Keratinocyte (primary cell): ENCODE measurements around the gene ANKRD27. TPM values are rescaled to one million over a fixed set of nuclear protein-coding genes. Genes with fewer than 3 reads are reported as not detected.
"Not testable (repeated sequence)": the region's sequence is repeated elsewhere in the genome, so short reads cannot be mapped to it uniquely, and the experiment has no call there.

Experiments
- DNase-seq: peaks from one replicate; pipeline ENCODE4 v3.0.0-alpha.2; 2011; ENCODE audit warnings: low read depth, missing footprints, low spot score
- FAIRE-seq: peaks from 2 replicates; lab custom pipeline; 2011; peaks lifted over from hg19 to GRCh38; lab: Jason Lieb, UNC
- H2AFZ ChIP-seq: 2 replicates; pipeline ENCODE4 v1.6.0; 2012; ENCODE audit warnings: low read length, control low read depth, inconsistent platforms; ENCODE audit not compliant: control insufficient read depth
- H3K27ac ChIP-seq: 2 replicates; pipeline ENCODE4 v1.5.1; 2011; ENCODE audit warnings: low read length; ENCODE audit not compliant: control insufficient read depth, insufficient read depth
- H3K27me3 ChIP-seq: 3 replicates; pipeline ENCODE4 v1.6.0; 2011; ENCODE audit warnings: low read length; ENCODE audit not compliant: control insufficient read depth, insufficient read depth; ENCODE audit errors: extremely low read depth
- H3K36me3 ChIP-seq, 2 experiments: 2 replicates in 1 of 2; 3 replicates in 1 of 2; pipeline ENCODE4 v1.5.1; 2011; ENCODE audit warnings: low read length in 2 of 2, mild to moderate bottlenecking in 1 of 2; ENCODE audit not compliant: control insufficient read depth in 2 of 2, insufficient read depth in 2 of 2; ENCODE audit errors: extremely low read depth in 1 of 2
- H3K4me1 ChIP-seq: 3 replicates; pipeline ENCODE4 v1.5.1; 2011; ENCODE audit warnings: low read length; ENCODE audit not compliant: control insufficient read depth, insufficient read depth; ENCODE audit errors: extremely low read depth
- H3K4me2 ChIP-seq: 3 replicates; pipeline ENCODE4 v1.6.0; 2011; ENCODE audit warnings: low read depth, low read length; ENCODE audit not compliant: control insufficient read depth, insufficient read depth; ENCODE audit errors: extremely low read depth
- H3K4me3 ChIP-seq, 3 experiments: fragments of 200-600 bp in 1 of 3; sonication (generic) in 1 of 3; 2 replicates in 2 of 3; 3 replicates in 1 of 3; pipeline ENCODE4 v1.5.1; 2011 to 2016; ENCODE audit warnings: low read length in 3 of 3, mild to moderate bottlenecking in 3 of 3, control low read depth in 2 of 3, inconsistent platforms in 1 of 3, low read depth in 1 of 3, mixed read lengths in 1 of 3, mixed run types in 1 of 3, moderate library complexity in 1 of 3; ENCODE audit not compliant: control insufficient read depth in 2 of 3, insufficient read depth in 2 of 3; ENCODE audit errors: extremely low read depth in 1 of 3
- H3K79me2 ChIP-seq: 2 replicates; pipeline ENCODE4 v1.6.0; 2012; ENCODE audit warnings: low read length; ENCODE audit not compliant: control insufficient read depth, insufficient read depth
- H3K9ac ChIP-seq: 3 replicates; pipeline ENCODE4 v1.6.0; 2011; ENCODE audit warnings: low read length; ENCODE audit not compliant: control insufficient read depth, insufficient read depth; ENCODE audit errors: extremely low read depth
- H3K9me1 ChIP-seq: 3 replicates; pipeline ENCODE4 v1.6.0; 2011; ENCODE audit warnings: low read length; ENCODE audit not compliant: control insufficient read depth, insufficient read depth; ENCODE audit errors: extremely low read depth
- H3K9me3 ChIP-seq: 2 replicates; pipeline ENCODE4 v1.5.1; 2012; ENCODE audit warnings: low read depth, low read length; ENCODE audit not compliant: control insufficient read depth
- H4K20me1 ChIP-seq: 3 replicates; pipeline ENCODE4 v1.6.0; 2011; ENCODE audit warnings: low read length; ENCODE audit not compliant: control insufficient read depth, insufficient read depth; ENCODE audit errors: extremely low read depth
- EZH2 ChIP-seq: IDR thresholded peaks from one replicate; pipeline ENCODE4 v1.6.1; 2012; ENCODE audit warnings: inconsistent platforms, mild to moderate bottlenecking, low read length, moderate library complexity
- dilution Hi-C: fragments of 300-500 bp; cut with MboI; formaldehyde crosslinking; loops from one replicate; pipeline ENCODE4 v1.7.0; 2020; ENCODE audit warnings: low sequenced_read_pairs; ENCODE audit not compliant: extremely low pct_ligation_motif_present
- polyA plus RNA-seq, 5 experiments: library from polyadenylated mRNA; depleted of rRNA in 3 of 5; stranded (reverse) in 3 of 5; stranded (forward) in 1 of 5; unstranded in 1 of 5; fragments of >200 nt; gene quantifications; 1 replicate in 1 of 5; 2 replicates in 3 of 5; 3 replicates in 1 of 5; pipeline versions ENCODE4 v1.2.1 to v1.2.3, GENCODE V29; 2011 to 2012; ENCODE audit warnings: missing spikeins in 2 of 5, low read depth in 1 of 5, low replicate concordance in 1 of 5
- TF ChIP-seq, protein P1 (sequence below), 3 experiments: IDR thresholded peaks in 1 of 3; conservative IDR thresholded peaks in 1 of 3; optimal IDR thresholded peaks in 1 of 3; 2 replicates in 2 of 3; 3 replicates in 1 of 3; pipeline versions ENCODE3 to v1.5.1; 2011; ENCODE audit warnings: low read length in 3 of 3, mild to moderate bottlenecking in 3 of 3, moderate library complexity in 2 of 3, control low read depth in 1 of 3, inconsistent platforms in 1 of 3; ENCODE audit not compliant: insufficient read depth in 2 of 3; ENCODE audit errors: extremely low read depth in 1 of 3

ANKRD27 gene
- polyA plus RNA-seq, 1 donor (not counting 4 experiments of a cell fraction or from before 2014, with no cell fraction given) = 34.5 TPM

DNA sequence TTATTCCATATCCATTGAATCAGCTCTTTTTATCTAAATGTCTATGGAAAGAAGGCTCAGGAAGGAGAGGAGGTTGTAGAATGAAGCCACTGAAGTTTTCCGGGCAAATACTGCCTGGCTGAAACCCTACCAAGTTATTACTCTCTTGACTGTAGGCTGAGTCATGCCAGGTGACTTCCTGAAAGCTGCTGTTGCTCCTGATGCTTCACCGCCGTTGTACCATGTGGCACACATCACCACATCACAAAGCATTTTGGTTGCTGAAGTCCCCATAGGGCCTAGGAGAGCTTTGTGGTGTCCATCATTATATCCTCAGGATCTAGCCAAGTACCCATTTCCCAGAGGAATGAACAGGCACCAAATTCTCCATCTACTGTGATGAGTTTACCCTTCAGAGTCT lies 33.5 kb upstream of the ANKRD27 start:
- H3K27ac ChIP-seq = no peak overlapping the region
- no peak overlapping the region for H3K4me3 ChIP-seq
- H3K9me1 ChIP-seq = peaks cover 3% of the 10 kb centered on the region
- H3K79me2 ChIP-seq = peaks cover 43% of the 10 kb centered on the region
- H3K4me2 ChIP-seq = no peak overlapping the region
- no peaks in the 10 kb centered on the region for H3K4me1 ChIP-seq
- no peaks in the 10 kb centered on the region for H4K20me1 ChIP-seq
- H3K9ac ChIP-seq = no peak overlapping the region
- H3K9me3 ChIP-seq = peaks cover 2% of the 10 kb centered on the region
- FAIRE-seq (no peak), DNase-seq (no peak)
- H2AFZ ChIP-seq = no peak overlapping the region
- no peaks in the 10 kb centered on the region for H3K27me3 ChIP-seq
- no peak for TF ChIP-seq EZH2
- TF ChIP-seq, protein P1, sequence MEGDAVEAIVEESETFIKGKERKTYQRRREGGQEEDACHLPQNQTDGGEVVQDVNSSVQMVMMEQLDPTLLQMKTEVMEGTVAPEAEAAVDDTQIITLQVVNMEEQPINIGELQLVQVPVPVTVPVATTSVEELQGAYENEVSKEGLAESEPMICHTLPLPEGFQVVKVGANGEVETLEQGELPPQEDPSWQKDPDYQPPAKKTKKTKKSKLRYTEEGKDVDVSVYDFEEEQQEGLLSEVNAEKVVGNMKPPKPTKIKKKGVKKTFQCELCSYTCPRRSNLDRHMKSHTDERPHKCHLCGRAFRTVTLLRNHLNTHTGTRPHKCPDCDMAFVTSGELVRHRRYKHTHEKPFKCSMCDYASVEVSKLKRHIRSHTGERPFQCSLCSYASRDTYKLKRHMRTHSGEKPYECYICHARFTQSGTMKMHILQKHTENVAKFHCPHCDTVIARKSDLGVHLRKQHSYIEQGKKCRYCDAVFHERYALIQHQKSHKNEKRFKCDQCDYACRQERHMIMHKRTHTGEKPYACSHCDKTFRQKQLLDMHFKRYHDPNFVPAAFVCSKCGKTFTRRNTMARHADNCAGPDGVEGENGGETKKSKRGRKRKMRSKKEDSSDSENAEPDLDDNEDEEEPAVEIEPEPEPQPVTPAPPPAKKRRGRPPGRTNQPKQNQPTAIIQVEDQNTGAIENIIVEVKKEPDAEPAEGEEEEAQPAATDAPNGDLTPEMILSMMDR (optimal IDR thresholded peaks at IDR 0.05 in 1 of 3, IDR thresholded peaks at IDR 0.05 in 1 of 3, conservative IDR thresholded peaks at IDR 0.05 in 1 of 3; ENCODE audit: extremely low read depth in 1 of 3, insufficient read depth in 2 of 3, low read length in 3 of 3) = no peak
- dilution Hi-C loops = no loop called here
- peaks cover 3 to 11% of the 10 kb centered on the region in 2 experiments for H3K36me3 ChIP-seq

DNA sequence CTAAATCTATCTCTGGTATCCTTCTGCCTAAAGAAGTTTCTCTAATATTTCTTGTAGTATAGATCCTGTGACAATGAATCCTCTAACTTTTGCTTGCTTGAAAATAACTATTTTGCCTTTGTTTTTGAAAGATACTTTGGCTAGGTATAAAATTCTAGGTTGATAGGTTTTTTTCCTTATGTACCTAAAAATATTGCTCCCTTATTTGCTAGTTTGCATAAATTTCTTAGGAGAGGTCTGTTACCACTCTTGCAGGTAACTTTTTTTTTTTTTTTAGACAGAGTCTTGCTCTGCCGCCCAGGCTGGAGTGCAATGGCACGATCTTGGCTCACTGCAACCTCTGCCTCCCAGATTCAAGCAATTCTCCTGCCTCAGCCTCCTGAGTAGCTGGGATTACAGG lies 29.0 kb upstream of the ANKRD27 start:
- H3K9me1 ChIP-seq, H3K9me3 ChIP-seq, H3K4me3 ChIP-seq, H3K4me2 ChIP-seq, H4K20me1 ChIP-seq, H3K4me1 ChIP-seq, H3K27ac ChIP-seq, H3K27me3 ChIP-seq, dilution Hi-C loops, H2AFZ ChIP-seq, DNase-seq, FAIRE-seq, H3K36me3 ChIP-seq, H3K9ac ChIP-seq: not testable (repeated sequence)
- peaks cover 83% of the 10 kb centered on the region for H3K79me2 ChIP-seq

DNA sequence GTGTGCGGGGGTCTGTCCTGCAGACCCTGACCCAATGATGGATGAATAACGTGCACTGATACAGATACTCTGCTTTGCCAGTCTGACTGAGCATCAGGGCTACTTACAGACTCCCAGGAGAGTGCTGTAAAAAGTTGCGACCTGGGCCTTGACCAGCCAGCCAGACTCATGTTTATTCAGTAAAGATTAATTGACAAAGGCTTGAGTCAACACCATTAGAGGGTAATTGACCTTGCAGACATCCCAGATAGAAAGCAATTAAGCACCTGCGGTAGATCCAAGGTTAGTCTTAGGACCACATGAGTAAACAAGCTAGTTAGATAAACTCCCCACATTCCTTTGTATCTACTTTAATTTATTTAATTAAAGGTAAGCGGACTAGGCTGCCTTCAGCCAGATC lies 27.0 kb upstream of the ANKRD27 start:
- dilution Hi-C loops = no loop called here
- Histone ChIP-seq H2AFZ (no peak overlapping the region), H3K4me1 (no peaks in the 10 kb centered on the region), H3K4me2 (no peak overlapping the region), H3K9me1 (no peaks in the 10 kb centered on the region), H3K9me3 (peaks cover 7% of the 10 kb centered on the region), H3K79me2 (peaks cover 91% of the 10 kb centered on the region), H3K4me3 (no peak overlapping the region), H3K27me3 (no peaks in the 10 kb centered on the region), H3K36me3 (peaks cover 9% of the 10 kb centered on the region in 2 experiments), H3K27ac (no peak overlapping the region), H3K9ac (no peak overlapping the region), H4K20me1 (no peaks in the 10 kb centered on the region)
- DNase-seq (no peak), FAIRE-seq (no peak)
- no peak for TF ChIP-seq EZH2
- TF ChIP-seq, protein P1 (optimal IDR thresholded peaks at IDR 0.05 in 1 of 3, IDR thresholded peaks at IDR 0.05 in 1 of 3, conservative IDR thresholded peaks at IDR 0.05 in 1 of 3; ENCODE audit: extremely low read depth in 1 of 3, insufficient read depth in 2 of 3, low read length in 3 of 3) = no peak

DNA sequence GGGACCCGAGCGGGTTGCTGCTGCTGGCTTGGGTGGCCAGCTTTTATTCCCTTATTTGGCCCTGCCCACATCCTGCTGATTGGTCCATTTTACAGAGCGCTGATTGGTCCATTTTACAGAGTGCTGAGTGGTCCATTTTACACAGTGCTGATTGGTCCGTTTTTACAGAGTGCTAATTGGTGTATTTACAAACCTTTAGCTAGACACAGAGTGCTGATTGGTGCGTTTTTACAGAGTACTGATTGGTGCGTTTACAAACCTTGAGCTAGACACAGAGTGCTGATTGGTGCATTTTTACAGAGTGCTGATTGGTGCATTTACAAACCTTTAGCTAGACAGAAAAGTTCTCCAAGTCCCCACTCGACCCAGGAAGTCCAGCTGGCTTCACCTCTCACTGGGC lies 25.1 kb upstream of the ANKRD27 start:
- H3K9me3 ChIP-seq, H3K27me3 ChIP-seq, H3K4me1 ChIP-seq, H3K4me2 ChIP-seq, FAIRE-seq, DNase-seq, H3K9me1 ChIP-seq, H3K4me3 ChIP-seq, H3K9ac ChIP-seq, dilution Hi-C loops, H4K20me1 ChIP-seq, H2AFZ ChIP-seq, H3K27ac ChIP-seq: not testable (repeated sequence)
- peaks cover 13% of the 10 kb centered on the region in 2 experiments for H3K36me3 ChIP-seq
- peaks cover 91% of the 10 kb centered on the region for H3K79me2 ChIP-seq
